ENCODE data around the gene KRTAP10-2. TPM values are rescaled to one million over a fixed set of nuclear protein-coding genes. Genes with fewer than 3 reads are reported as not detected.

Gene KRTAP10-2
- total and polyA plus RNA-seq, 9 of the 15 experiments (the other 6 are each of a cell fraction or from before 2014, with no cell fraction given): not detected

GRCh38 chr21:44527156-44527982 is 23.9 kb downstream of the KRTAP10-2 start:
- no peak overlapping the region for H3K4me3 ChIP-seq
- H3K4me1 ChIP-seq (replicated peaks in 1 of 2; ENCODE audit: control insufficient read depth in 2 of 2, insufficient read depth in 2 of 2, low read length in 2 of 2): peaks cover 0 to 11% of the 10 kb centered on the region in 2 experiments; a peak in 1 of 5 replicates
- H3K4me2 ChIP-seq (ENCODE audit: insufficient read depth, low read length): no peak overlapping the region
- ChIA-PET CTCF (ENCODE audit: low intra/inter-chr PET ratio) (no interaction called here), POLR2A (interaction anchor here (0.5 kb wide), 1 partner anchor 41 kb away, joined by 3 read pairs; no protein-coding TSS in a partner anchor)
- 1% methylated on average over 37 of the region's 37 CpGs for WGBS (ENCODE audit: insufficient coverage, low coverage, missing lambda C conversion rate)
- peaks cover 21% of the 10 kb centered on the region; the same call in 1 of the 2 replicates for H3K9me3 ChIP-seq (replicated peaks; ENCODE audit: control insufficient read depth, insufficient read depth, low read depth, low read length)
- in situ Hi-C loops (cut with MboI) (no loop called here), intact Hi-C loops (cut with micrococcal nuclease) (no loop called here)
- FAIRE-seq (no peak), ATAC-seq (no peak), DNase-seq (ENCODE audit: extremely low read depth in 1 of 4, low spot score in 3 of 4) (no peak)
- no peaks in the 10 kb centered on the region for H3K36me3 ChIP-seq (ENCODE audit: control insufficient read depth, insufficient read depth, low read length)
- TF ChIP-seq EGR1 (conservative IDR thresholded peaks at IDR 0.05) (no peak), ZKSCAN8 (CRISPR knock-in tag; IDR thresholded peaks at IDR 0.05) (no peak), CREB1 (IDR thresholded peaks at IDR 0.05) (no peak), CREB1 (CRISPR knock-in tag; IDR thresholded peaks at IDR 0.05) (no peak), ETV5 (CRISPR knock-in tag; IDR thresholded peaks at IDR 0.05; ENCODE audit: low read depth) (no peak), DIDO1 (tag; IDR thresholded peaks at IDR 0.05; ENCODE audit: low read depth) (no peak), TAF15 (IDR thresholded peaks at IDR 0.05; ENCODE audit: low read depth, low read length) (no peak), ID3 (CRISPR knock-in tag; IDR thresholded peaks at IDR 0.05) (no peak), ID3 (tag; IDR thresholded peaks at IDR 0.05) (no peak), PHF8 (IDR thresholded peaks at IDR 0.05; ENCODE audit: borderline replicate concordance, low read length) (no peak), GABPB2 (CRISPR knock-in tag; conservative IDR thresholded peaks at IDR 0.05) (no peak)
- peaks cover 40 to 74% of the 10 kb centered on the region in 2 experiments for H3K27me3 ChIP-seq (ENCODE audit: control insufficient read depth in 2 of 2, insufficient read depth in 2 of 2, low read length in 2 of 2)
- no peaks in the 10 kb centered on the region for H3K79me2 ChIP-seq (ENCODE audit: control insufficient read depth, insufficient read depth, low read length)
- no peaks in the 10 kb centered on the region for H3K9me1 ChIP-seq (ENCODE audit: control insufficient read depth, insufficient read depth, low read length)
- no peak overlapping the region for H3K27ac ChIP-seq (ENCODE audit: extremely low read depth, low read depth, low read length)
- peaks cover 18% of the 10 kb centered on the region; the same call in 1 of the 2 replicates for H4K20me1 ChIP-seq (replicated peaks; ENCODE audit: control insufficient read depth, insufficient read depth, low read length)
- no peak overlapping the region for H3K9ac ChIP-seq (ENCODE audit: insufficient read depth in 1 of 2, low read depth in 2 of 2, low read length in 2 of 2)
- no TSS peak for BruUV-seq (replicated peaks)
- no peak overlapping the region for H2AFZ ChIP-seq (ENCODE audit: low read depth, low read length)

All from K562 (cell line).